H1 (cell line): ENCODE data around the gene PTPN9. TPM values are rescaled to one million over a fixed set of nuclear protein-coding genes. Genes with fewer than 3 reads are reported as not detected.

Experiments
- CTCF ChIA-PET: fragments of 300-600 bp; sonication (Branson Sonifier 250); formaldehyde crosslinking; loops from one replicate; lab custom pipeline; 2021; ENCODE audit not compliant: partially characterized antibody; lab: Charles Lee
- POLR2A ChIA-PET: fragments of 300-600 bp; sonication (Branson Sonifier 250); formaldehyde crosslinking; loops from one replicate; lab custom pipeline; 2021; ENCODE audit warnings: inconsistent platforms; ENCODE audit not compliant: partially characterized antibody; lab: Charles Lee
- DNase-seq, 2 experiments: peaks; one replicate each; pipeline versions ENCODE4 v3.0.0 to v3.0.0-alpha.2; 2010 to 2022; ENCODE audit warnings: low spot score in 2 of 2, low read depth in 1 of 2, mixed read lengths in 1 of 2
- FAIRE-seq: peaks from 2 replicates; lab custom pipeline; 2011; peaks lifted over from hg19 to GRCh38; lab: Jason Lieb, UNC
- H2AFZ ChIP-seq: 2 replicates; pipeline ENCODE4 v1.8.1; 2012; ENCODE audit warnings: low read length, inconsistent platforms
- H2AK5ac ChIP-seq: 2 replicates; pipeline ENCODE4 v1.6.1; 2013; ENCODE audit warnings: low read depth, low read length
- H2BK120ac ChIP-seq: replicated peaks from 2 replicates; pipeline ENCODE3; 2013; ENCODE audit warnings: low read depth, low read length, inconsistent platforms
- H2BK12ac ChIP-seq: 2 replicates; pipeline ENCODE4 v1.6.1; 2013; ENCODE audit warnings: low read depth, low read length
- H2BK15ac ChIP-seq: 2 replicates; pipeline ENCODE4 v1.6.1; 2013; ENCODE audit warnings: low read length
- H2BK20ac ChIP-seq: 2 replicates; pipeline ENCODE4 v1.6.1; 2013; ENCODE audit warnings: low read length
- H2BK5ac ChIP-seq: 2 replicates; pipeline ENCODE4 v1.6.1; 2013; ENCODE audit warnings: low read depth, low read length
- H3K14ac ChIP-seq: 2 replicates; pipeline ENCODE4 v1.6.1; 2013; ENCODE audit warnings: inconsistent platforms; ENCODE audit not compliant: insufficient read length
- H3K18ac ChIP-seq: 2 replicates; pipeline ENCODE4 v1.6.1; 2013; ENCODE audit warnings: low read length; ENCODE audit errors: extremely low read depth
- H3K23ac ChIP-seq: 2 replicates; pipeline ENCODE4 v1.6.1; 2013; ENCODE audit warnings: inconsistent platforms; ENCODE audit not compliant: insufficient read length
- H3K23me2 ChIP-seq: 2 replicates; pipeline ENCODE4 v1.6.1; 2013; ENCODE audit warnings: low read depth, low read length
- H3K27ac ChIP-seq: 2 replicates; pipeline ENCODE4 v1.6.1; 2011; ENCODE audit warnings: low read depth, low read length, inconsistent platforms
- H3K27me3 ChIP-seq, 4 experiments: replicated peaks in 1 of 4; 1 replicate in 1 of 4; 2 replicates in 3 of 4; pipeline versions ENCODE4 v1.6.1 to v1.8.1; 2011 to 2013; ENCODE audit warnings: low read length in 3 of 4, mild to moderate bottlenecking in 3 of 4, inconsistent platforms in 2 of 4, mixed read lengths in 2 of 4, moderate library complexity in 1 of 4; ENCODE audit not compliant: control insufficient read depth in 3 of 4, insufficient read depth in 3 of 4; ENCODE audit errors: extremely low read depth in 1 of 4
- H3K36me3 ChIP-seq, 4 experiments: 2 replicates each; pipeline versions ENCODE4 v1.6.1 to v1.8.1; 2011 to 2013; ENCODE audit warnings: mild to moderate bottlenecking in 4 of 4, low read length in 3 of 4, moderate library complexity in 2 of 4, control low read depth in 1 of 4, inconsistent platforms in 1 of 4; ENCODE audit not compliant: insufficient read depth in 4 of 4, control insufficient read depth in 2 of 4
- H3K4ac ChIP-seq: replicated peaks from 2 replicates; pipeline ENCODE3; 2013; ENCODE audit warnings: low read length, low read depth, mixed read lengths, inconsistent platforms; ENCODE audit not compliant: insufficient read length
- H3K4me1 ChIP-seq, 4 experiments: replicated peaks in 1 of 4; 1 replicate in 1 of 4; 2 replicates in 3 of 4; pipeline versions ENCODE4 v1.6.1 to v1.8.1; 2011 to 2013; ENCODE audit warnings: low read length in 3 of 4, inconsistent platforms in 2 of 4, mixed read lengths in 1 of 4; ENCODE audit not compliant: insufficient read depth in 4 of 4, control insufficient read depth in 3 of 4
- H3K4me2 ChIP-seq, 2 experiments: 2 replicates each; pipeline versions ENCODE4 v1.6.1 to v1.8.1; 2011 to 2013; ENCODE audit warnings: low read depth in 2 of 2, low read length in 2 of 2, control low read depth in 1 of 2, inconsistent platforms in 1 of 2, mild to moderate bottlenecking in 1 of 2; ENCODE audit not compliant: insufficient read depth in 1 of 2
- H3K4me3 ChIP-seq, 4 experiments: fragments of 200-600, 300-600 bp in 1 of 4; sonication (generic), shearing (Covaris generic), sonication (Bioruptor Twin) in 1 of 4; 2 replicates each; pipeline versions ENCODE4 v1.5.1 to v1.8.1; 2011 to 2016; ENCODE audit warnings: low read length in 4 of 4, low read depth in 3 of 4, control low read depth in 2 of 4, inconsistent platforms in 2 of 4, mild to moderate bottlenecking in 2 of 4, mixed read lengths in 1 of 4, moderate library complexity in 1 of 4; ENCODE audit not compliant: insufficient read depth in 2 of 4; ENCODE audit errors: extremely low read depth in 1 of 4
- H3K56ac ChIP-seq: replicated peaks from 2 replicates; pipeline ENCODE3; 2013; ENCODE audit warnings: low read depth, mild to moderate bottlenecking, mixed read lengths, low read length, inconsistent platforms; ENCODE audit not compliant: insufficient read length
- H3K79me1 ChIP-seq: 2 replicates; pipeline ENCODE4 v1.6.1; 2013; ENCODE audit warnings: low read depth, low read length, control low read depth
- H3K79me2 ChIP-seq, 2 experiments: 2 replicates each; pipeline versions ENCODE4 v1.6.1 to v1.8.1; 2012 to 2013; ENCODE audit warnings: low read length in 2 of 2, mild to moderate bottlenecking in 2 of 2, inconsistent platforms in 1 of 2; ENCODE audit not compliant: insufficient read depth in 2 of 2, control insufficient read depth in 1 of 2
- H3K9ac ChIP-seq, 4 experiments: replicated peaks in 1 of 4; 1 replicate in 1 of 4; 2 replicates in 3 of 4; pipeline versions ENCODE4 v1.6.1 to v1.8.1; 2011 to 2013; ENCODE audit warnings: low read depth in 3 of 4, low read length in 3 of 4, control low read depth in 2 of 4, mild to moderate bottlenecking in 2 of 4, moderate library complexity in 2 of 4, inconsistent platforms in 1 of 4; ENCODE audit errors: extremely low read depth in 1 of 4
- H3K9me3 ChIP-seq, 2 experiments: 2 replicates each; pipeline versions ENCODE4 v1.6.1 to v1.8.1; 2012 to 2013; ENCODE audit warnings: mild to moderate bottlenecking in 2 of 2, moderate library complexity in 2 of 2, control low read depth in 1 of 2, inconsistent platforms in 1 of 2, low read depth in 1 of 2, low read length in 1 of 2, mixed read lengths in 1 of 2; ENCODE audit not compliant: insufficient read depth in 2 of 2
- H4K20me1 ChIP-seq, 2 experiments: replicated peaks in 1 of 2; 2 replicates each; pipeline versions ENCODE3 to v1.8.1; 2011 to 2013; ENCODE audit warnings: inconsistent platforms in 2 of 2, low read length in 2 of 2, mild to moderate bottlenecking in 1 of 2; ENCODE audit not compliant: insufficient read depth in 2 of 2, control insufficient read depth in 1 of 2
- H4K5ac ChIP-seq: 2 replicates; pipeline ENCODE4 v1.6.1; 2013; ENCODE audit warnings: low read length, low read depth, mixed read lengths, inconsistent platforms; ENCODE audit not compliant: insufficient read length
- H4K8ac ChIP-seq: 2 replicates; pipeline ENCODE4 v1.8.0; 2013; ENCODE audit warnings: mild to moderate bottlenecking, moderate library complexity, low read length, inconsistent platforms; ENCODE audit not compliant: insufficient read depth; ENCODE audit errors: extremely low read depth
- H4K91ac ChIP-seq: replicated peaks from 2 replicates; pipeline ENCODE3; 2013; ENCODE audit warnings: low read length, mixed read lengths, inconsistent platforms; ENCODE audit not compliant: insufficient read length
- ASH2L ChIP-seq: fragments of 200-600, 300-600 bp; sonication (generic); IDR thresholded peaks from one replicate; pipeline ENCODE4 v1.7.1; 2017; ENCODE audit warnings: low read length
- CTBP2 ChIP-seq: IDR thresholded peaks from 2 replicates; pipeline ENCODE4 v1.7.0; 2011; ENCODE audit warnings: borderline replicate concordance, mild to moderate bottlenecking, moderate library complexity, mixed read lengths, low read length; ENCODE audit not compliant: insufficient read depth, insufficient read length
- JUN ChIP-seq: IDR thresholded peaks from 2 replicates; pipeline ENCODE4 v1.6.1; 2011; ENCODE audit warnings: low read depth, mild to moderate bottlenecking, improper control_type of control experiment, low read length
- KDM1A ChIP-seq: fragments of 200-600, 300-600 bp; sonication (generic); IDR thresholded peaks from 2 replicates; pipeline ENCODE4 v1.7.1; 2016; ENCODE audit warnings: mild to moderate bottlenecking, low read length, borderline replicate concordance
- MAFK ChIP-seq: IDR thresholded peaks from 2 replicates; pipeline ENCODE4 v1.6.1; 2012; ENCODE audit warnings: low read depth, mild to moderate bottlenecking, improper control_type of control experiment, low read length
- POU5F1 ChIP-seq: IDR thresholded peaks from 2 replicates; pipeline ENCODE4 v1.6.1; 2011; ENCODE audit warnings: low read depth, mild to moderate bottlenecking, low read length, moderate library complexity
- RFX5 ChIP-seq: IDR thresholded peaks from 2 replicates; pipeline ENCODE4 v1.6.1; 2011; ENCODE audit warnings: low read depth, low read length, improper control_type of control experiment, borderline replicate concordance
- SAP30 ChIP-seq: fragments of 300-600 bp; sonication (generic); IDR thresholded peaks from 2 replicates; pipeline ENCODE4 v1.7.1; 2012; ENCODE audit warnings: low read length, moderate library complexity, mild to moderate bottlenecking, inconsistent platforms; ENCODE audit not compliant: insufficient read depth, insufficient replicate concordance
- TBP ChIP-seq: IDR thresholded peaks from 2 replicates; pipeline ENCODE4 v1.6.1; 2011; ENCODE audit warnings: low read depth, low read length, improper control_type of control experiment
- WGBS, 2 experiments: shearing (Covaris generic) in 1 of 2; methylation state at CpG; one replicate each; pipeline versions ENCODE4 v1.1.6 to v1.1.7; 2013 to 2015; ENCODE audit warnings: low lambda C conversion rate in 2 of 2, mixed read lengths in 2 of 2, inconsistent platforms in 1 of 2, low coverage in 1 of 2, missing lambda C conversion rate in 1 of 2; ENCODE audit not compliant: insufficient replicate concordance in 2 of 2, insufficient coverage in 1 of 2, insufficient read length in 1 of 2; ENCODE audit errors: extremely low coverage in 1 of 2, missing lambda C conversion rate in 1 of 2; 5-methylcytosine and 5-hydroxymethylcytosine counted together
- polyA plus RNA-seq, 7 experiments: library from polyadenylated mRNA; depleted of rRNA in 3 of 7; stranded (reverse) in 5 of 7; unstranded in 2 of 7; fragments of >200 nt in 5 of 7; fragments of 200-250 nt in 2 of 7; gene quantifications; 1 replicate in 5 of 7; 2 replicates in 1 of 7; 4 replicates in 1 of 7; pipeline versions ENCODE4 v1.2.1 to v1.2.3, GENCODE V29; 2011 to 2013; ENCODE audit warnings: missing spikeins in 2 of 7, mixed read lengths in 2 of 7
- total RNA-seq: library from RNA; stranded (reverse); fragmentation: NEBNext Ultra II Directional; extraction: Animal tissue kit (Norgen Biotek cat#: 25700); gene quantifications from 2 replicates; pipeline ENCODE4 v1.2.1, GENCODE V29; 2021
- TF ChIP-seq, protein P1 (sequence below): IDR thresholded peaks from 2 replicates; pipeline ENCODE4 v1.6.1; 2011; ENCODE audit warnings: low read length, improper control_type of control experiment

Gene PTPN9
- total and polyA plus RNA-seq, 2 of the 8 experiments (the other 6 are each of a cell fraction or from before 2014, with no cell fraction given): 46.6 to 57.4 TPM

DNA sequence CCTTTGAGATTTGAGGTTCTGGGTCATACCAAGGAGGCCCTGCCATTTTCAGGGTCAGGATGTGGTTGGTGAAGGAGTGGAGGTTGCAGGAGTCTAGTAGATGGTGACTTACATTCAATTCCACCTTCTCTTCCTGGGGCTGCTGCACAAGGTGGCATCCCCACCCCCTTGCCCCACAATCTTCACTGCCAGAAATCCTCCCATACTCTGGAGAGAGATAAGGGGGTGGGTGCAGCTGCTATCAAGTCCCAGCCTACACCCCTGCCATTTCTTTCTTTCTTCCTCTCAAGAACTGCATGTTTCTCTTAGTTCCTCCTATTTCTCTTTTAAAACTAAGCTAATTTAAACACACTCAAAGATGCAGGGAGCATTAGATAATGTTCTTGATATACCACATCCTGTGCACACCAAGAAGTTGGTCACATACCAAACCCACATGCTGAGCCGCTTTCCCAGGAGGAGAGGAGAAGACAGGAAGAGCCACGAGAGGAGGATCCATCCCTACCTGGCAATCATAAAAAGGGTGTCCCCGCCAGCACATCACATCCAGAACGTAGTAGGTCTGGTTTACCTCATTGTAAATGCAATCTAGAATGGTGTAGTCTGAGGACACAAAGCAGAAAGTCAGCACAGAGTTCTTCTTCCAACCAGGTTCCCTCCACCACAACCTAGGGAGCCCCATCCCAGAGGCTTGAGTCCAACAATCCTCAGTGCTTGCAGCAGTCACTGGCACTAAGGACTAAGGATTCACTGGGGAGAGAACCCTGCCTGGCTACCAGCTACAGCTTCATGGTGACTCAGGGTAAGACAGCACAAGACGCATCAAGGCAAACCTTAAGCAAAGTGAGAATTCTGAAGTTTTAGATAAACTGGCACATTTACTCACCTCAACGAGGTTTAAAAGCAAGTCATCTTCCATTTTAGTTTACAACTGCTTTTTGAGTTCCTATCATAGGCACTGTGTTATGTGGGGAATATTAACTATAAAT lies 27.9 kb upstream of the PTPN9 start:
- Histone ChIP-seq H4K8ac (no peak overlapping the region), H3K27me3 (no peaks in the 10 kb centered on the region), H3K36me3 (peaks cover 7 to 27% (median 19%) of the 10 kb centered on the region in 4 experiments), H2AFZ (no peak overlapping the region), H4K20me1 (no peaks in the 10 kb centered on the region), H3K9ac (no peak overlapping the region), H3K4me1 (no peaks in the 10 kb centered on the region), H2BK12ac (no peak overlapping the region), H3K4me3 (no peak overlapping the region), H3K14ac (no peak overlapping the region), H3K4me2 (no peak overlapping the region), H3K79me1 (no peaks in the 10 kb centered on the region), H2BK15ac (no peak overlapping the region), H3K23ac (no peak overlapping the region), H3K18ac (no peak overlapping the region), H2BK20ac (no peak overlapping the region), H3K23me2 (no peaks in the 10 kb centered on the region), H4K5ac (no peak overlapping the region), H3K79me2 (no peaks in the 10 kb centered on the region), H3K4ac (no peak overlapping the region), H3K56ac (no peak overlapping the region), H4K91ac (no peak overlapping the region), H2BK5ac (no peak overlapping the region), H3K27ac (no peak overlapping the region), H3K9me3 (no peaks in the 10 kb centered on the region), H2AK5ac (no peak overlapping the region), H2BK120ac (no peak overlapping the region)
- WGBS, 2 experiments: 82% methylated on average over 6 of the region's 6 CpGs; no CpG with 5 or more reads in 1 of the 2 experiments
- CTCF ChIA-PET: interaction anchor here (1.4 to 5.7 kb wide), 2 partner anchors 10 to 12 kb away, joined by 3 to 35 read pairs; no protein-coding TSS in a partner anchor
- POLR2A ChIA-PET: interaction anchor here (0.7 kb wide), 1 partner anchor 10 kb away, joined by 3 read pairs; no protein-coding TSS in a partner anchor
- no peak for DNase-seq
- no peak for FAIRE-seq
- TF ChIP-seq RFX5 (no peak), CTBP2 (no peak), POU5F1 (no peak), MAFK (no peak), JUN (no peak), KDM1A (no peak), ASH2L (no peak), TBP (no peak), SAP30 (no peak)
- TF ChIP-seq, protein P1, sequence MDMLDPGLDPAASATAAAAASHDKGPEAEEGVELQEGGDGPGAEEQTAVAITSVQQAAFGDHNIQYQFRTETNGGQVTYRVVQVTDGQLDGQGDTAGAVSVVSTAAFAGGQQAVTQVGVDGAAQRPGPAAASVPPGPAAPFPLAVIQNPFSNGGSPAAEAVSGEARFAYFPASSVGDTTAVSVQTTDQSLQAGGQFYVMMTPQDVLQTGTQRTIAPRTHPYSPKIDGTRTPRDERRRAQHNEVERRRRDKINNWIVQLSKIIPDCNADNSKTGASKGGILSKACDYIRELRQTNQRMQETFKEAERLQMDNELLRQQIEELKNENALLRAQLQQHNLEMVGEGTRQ: no peak
